ENCODE measurements around the gene DGCR8.

The DGCR8 gene

GRCh38 chr22:20114506-20115475 is 34.8 kb downstream of the DGCR8 start:
- no peak for DNase-seq (ENCODE audit: extremely low spot score)
- ChIA-PET CTCF (interaction anchor here (0.6 kb wide), 1 partner anchor 20 kb away, joined by 3 read pairs; no protein-coding TSS in a partner anchor), POLR2A (interaction anchor here (1.0 to 1.3 kb wide), 2 partner anchors 15 to 35 kb away, joined by 4 read pairs; partner anchors contain the start of gene DGCR8)
- TF ChIP-seq SP1 (IDR thresholded peaks at IDR 0.05), result no peak
- TF ChIP-seq, protein P1, sequence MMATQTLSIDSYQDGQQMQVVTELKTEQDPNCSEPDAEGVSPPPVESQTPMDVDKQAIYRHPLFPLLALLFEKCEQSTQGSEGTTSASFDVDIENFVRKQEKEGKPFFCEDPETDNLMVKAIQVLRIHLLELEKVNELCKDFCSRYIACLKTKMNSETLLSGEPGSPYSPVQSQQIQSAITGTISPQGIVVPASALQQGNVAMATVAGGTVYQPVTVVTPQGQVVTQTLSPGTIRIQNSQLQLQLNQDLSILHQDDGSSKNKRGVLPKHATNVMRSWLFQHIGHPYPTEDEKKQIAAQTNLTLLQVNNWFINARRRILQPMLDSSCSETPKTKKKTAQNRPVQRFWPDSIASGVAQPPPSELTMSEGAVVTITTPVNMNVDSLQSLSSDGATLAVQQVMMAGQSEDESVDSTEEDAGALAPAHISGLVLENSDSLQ (IDR thresholded peaks at IDR 0.05), result no peak
- no peak for TF ChIP-seq ZNF384 (IDR thresholded peaks at IDR 0.05)
- TF ChIP-seq CTBP1 (IDR thresholded peaks at IDR 0.05; ENCODE audit: borderline replicate concordance), result no peak
- no peak for TF ChIP-seq HDGF (IDR thresholded peaks at IDR 0.05; ENCODE audit: borderline replicate concordance)
- no peak for TF ChIP-seq FOXA1 (IDR thresholded peaks at IDR 0.05)
- TF ChIP-seq LEF1 (IDR thresholded peaks at IDR 0.05; ENCODE audit: borderline replicate concordance), result no peak
- TF ChIP-seq ARNT (IDR thresholded peaks at IDR 0.05), result no peak
- TF ChIP-seq SUZ12 (IDR thresholded peaks at IDR 0.05), result no peak
- no peak for TF ChIP-seq FOXK2 (IDR thresholded peaks at IDR 0.05)
- TF ChIP-seq L3MBTL2 (conservative IDR thresholded peaks at IDR 0.05), result no peak
- TF ChIP-seq ELF4 (IDR thresholded peaks at IDR 0.05), result no peak
- TF ChIP-seq FOXM1 (IDR thresholded peaks at IDR 0.05; ENCODE audit: borderline replicate concordance), result no peak
- TF ChIP-seq TARDBP (IDR thresholded peaks at IDR 0.05), result no peak
- no peak for TF ChIP-seq NFRKB (IDR thresholded peaks at IDR 0.05)
- TF ChIP-seq BHLHE40 (IDR thresholded peaks at IDR 0.05; ENCODE audit: borderline replicate concordance), result no peak

GRCh38 chr22:20115691-20116375 is 35.8 kb downstream of the DGCR8 start, which contains the start of gene RANBP1:
TSS of gene RANBP1 (plus strand) at chr22:20116104. CDS start at chr22:20116185, 81 bp downstream.
- no peak for TF ChIP-seq ARNT (IDR thresholded peaks at IDR 0.05)
- DNase-seq (ENCODE audit: extremely low spot score), result no peak
- CTCF ChIA-PET, result interaction anchor here (0.6 kb wide), 1 partner anchor 21 kb away, joined by 3 read pairs; no protein-coding TSS in a partner anchor
- POLR2A ChIA-PET, result interaction anchor here (0.6 to 3.1 kb wide), 7 partner anchors 8 to 204 kb away, joined by 3 to 22 read pairs (median 6); partner anchors contain the start of genes DGCR6L and DGCR8

GRCh38 chr22:20116376-20116950 is 36.4 kb downstream of the DGCR8 start:
- DNase-seq (ENCODE audit: extremely low spot score), result no peak
- CTCF ChIA-PET, result no interaction called here
- POLR2A ChIA-PET, result interaction anchor here (0.6 to 5.0 kb wide), 11 partner anchors 9 to 204 kb away, joined by 3 to 51 read pairs (median 6); partner anchors contain the start of genes DGCR6L, DGCR8 and ZDHHC8
- TF ChIP-seq SP1 (IDR thresholded peaks at IDR 0.05) (no peak), ELF4 (IDR thresholded peaks at IDR 0.05) (no peak), TARDBP (IDR thresholded peaks at IDR 0.05) (no peak)
- TF ChIP-seq, protein P1 (IDR thresholded peaks at IDR 0.05), result no peak

GRCh38 chr22:20116951-20117632 is 37.1 kb downstream of the DGCR8 start, which contains the start of gene TRMT2A:
TSS of gene TRMT2A (minus strand) at chr22:20117226. CDS start at chr22:20116906, 320 bp downstream.
- ChIA-PET POLR2A (interaction anchor here (0.6 to 5.0 kb wide), 11 partner anchors 9 to 174 kb away, joined by 3 to 51 read pairs (median 6); partner anchors contain the start of genes DGCR8 and ZDHHC8), CTCF (no interaction called here)
- peak; percentile 83 for TF ChIP-seq L3MBTL2 (conservative IDR thresholded peaks at IDR 0.05)
- TF ChIP-seq SP1 (IDR thresholded peaks at IDR 0.05), result no peak
- no peak for TF ChIP-seq ARNT (IDR thresholded peaks at IDR 0.05)
- TF ChIP-seq SUZ12 (IDR thresholded peaks at IDR 0.05), result no peak
- TF ChIP-seq BHLHE40 (IDR thresholded peaks at IDR 0.05; ENCODE audit: borderline replicate concordance), result no peak
- peak; percentile 34; the same call in 1 of the 2 replicates for TF ChIP-seq ELF4 (IDR thresholded peaks at IDR 0.05)
- TF ChIP-seq FOXK2 (IDR thresholded peaks at IDR 0.05), result no peak
- TF ChIP-seq, protein P1 (IDR thresholded peaks at IDR 0.05), result peak; percentile 91
- no peak for TF ChIP-seq FOXM1 (IDR thresholded peaks at IDR 0.05; ENCODE audit: borderline replicate concordance)
- TF ChIP-seq FOXA1 (IDR thresholded peaks at IDR 0.05), result no peak
- peak; percentile 47; the same call in 1 of the 2 replicates for TF ChIP-seq CTBP1 (IDR thresholded peaks at IDR 0.05; ENCODE audit: borderline replicate concordance)
- DNase-seq (ENCODE audit: extremely low spot score), result peak; percentile 99

- POLR2A ChIA-PET, result interaction anchor here (0.6 to 5.0 kb wide), 11 partner anchors 8 to 175 kb away, joined by 3 to 51 read pairs (median 6); partner anchors contain the start of genes DGCR8 and ZDHHC8
- CTCF ChIA-PET, result no interaction called here
- TF ChIP-seq HDGF (IDR thresholded peaks at IDR 0.05; ENCODE audit: borderline replicate concordance), result no peak
- no peak for TF ChIP-seq SUZ12 (IDR thresholded peaks at IDR 0.05)
- no peak for TF ChIP-seq ELF4 (IDR thresholded peaks at IDR 0.05)
- no peak for TF ChIP-seq CTBP1 (IDR thresholded peaks at IDR 0.05; ENCODE audit: borderline replicate concordance)
- DNase-seq (ENCODE audit: extremely low spot score), result no peak
These were observed 37.7 kb downstream of the DGCR8 start for GRCh38 chr22:20117633-20118299.
